ENCODE results near the gene NRIP3.

GRCh38 chr11:9037963-9038362, 34.2 kb upstream of the NRIP3 start:
- TF ChIP-seq, protein P1, sequence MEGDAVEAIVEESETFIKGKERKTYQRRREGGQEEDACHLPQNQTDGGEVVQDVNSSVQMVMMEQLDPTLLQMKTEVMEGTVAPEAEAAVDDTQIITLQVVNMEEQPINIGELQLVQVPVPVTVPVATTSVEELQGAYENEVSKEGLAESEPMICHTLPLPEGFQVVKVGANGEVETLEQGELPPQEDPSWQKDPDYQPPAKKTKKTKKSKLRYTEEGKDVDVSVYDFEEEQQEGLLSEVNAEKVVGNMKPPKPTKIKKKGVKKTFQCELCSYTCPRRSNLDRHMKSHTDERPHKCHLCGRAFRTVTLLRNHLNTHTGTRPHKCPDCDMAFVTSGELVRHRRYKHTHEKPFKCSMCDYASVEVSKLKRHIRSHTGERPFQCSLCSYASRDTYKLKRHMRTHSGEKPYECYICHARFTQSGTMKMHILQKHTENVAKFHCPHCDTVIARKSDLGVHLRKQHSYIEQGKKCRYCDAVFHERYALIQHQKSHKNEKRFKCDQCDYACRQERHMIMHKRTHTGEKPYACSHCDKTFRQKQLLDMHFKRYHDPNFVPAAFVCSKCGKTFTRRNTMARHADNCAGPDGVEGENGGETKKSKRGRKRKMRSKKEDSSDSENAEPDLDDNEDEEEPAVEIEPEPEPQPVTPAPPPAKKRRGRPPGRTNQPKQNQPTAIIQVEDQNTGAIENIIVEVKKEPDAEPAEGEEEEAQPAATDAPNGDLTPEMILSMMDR (IDR thresholded peaks at IDR 0.05; ENCODE audit: low read depth, low read length) = no peak
- TF ChIP-seq EZH2phosphoT487 (IDR thresholded peaks at IDR 0.05; ENCODE audit: low read depth) = no peak

All from OCI-LY3 (cell line).